HG02973 (cell line): ENCODE results near the gene TRIM62.

Source experiments
- ATAC-seq: cut with Tn5 transposase; IDR thresholded peaks from one replicate; pipeline ENCODE4 v1.9.1; 2021; ENCODE audit warnings: moderate library complexity; ENCODE audit not compliant: unreplicated experiment

TRIM62 gene

GRCh38 chr1:33181921-33182341 is at the start of gene TRIM62:
Gene TRIM62, minus strand, starts transcription at chr1:33182043. Its CDS starts 611 bp downstream, at chr1:33181432.
- peak; percentile 38 for ATAC-seq

- ATAC-seq, result no peak
Observed at GRCh38 chr1:33231166-33231565, 49.3 kb upstream of the TRIM62 start.

- no peak for ATAC-seq
Observed at GRCh38 chr1:33228935-33229487, 47.2 kb upstream of the TRIM62 start.

GRCh38 chr1:33225586-33225985 is 43.7 kb upstream of the TRIM62 start:
- no peak for ATAC-seq

- no peak for ATAC-seq
Observed at GRCh38 chr1:33224166-33224707, 42.4 kb upstream of the TRIM62 start.

- no peak for ATAC-seq
Observed at GRCh38 chr1:33222381-33222780, 40.5 kb upstream of the TRIM62 start.

GRCh38 chr1:33221385-33221758 is 39.5 kb upstream of the TRIM62 start:
- ATAC-seq, result no peak

- ATAC-seq, result no peak
Observed at GRCh38 chr1:33220676-33221384, 39.0 kb upstream of the TRIM62 start.

- ATAC-seq, result no peak
Observed at GRCh38 chr1:33219886-33220661, 38.2 kb upstream of the TRIM62 start.

GRCh38 chr1:33211972-33212371 is 30.1 kb upstream of the TRIM62 start:
- no peak for ATAC-seq

GRCh38 chr1:33206340-33206739 is 24.5 kb upstream of the TRIM62 start:
- no peak for ATAC-seq

- no peak for ATAC-seq
Observed at GRCh38 chr1:33195556-33195955, 13.7 kb upstream of the TRIM62 start.

- ATAC-seq, result no peak
Observed at GRCh38 chr1:33191731-33192275, 10.0 kb upstream of the TRIM62 start.

- ATAC-seq, result no peak
Observed at GRCh38 chr1:33190701-33191100, 8.9 kb upstream of the TRIM62 start.

GRCh38 chr1:33188572-33189275 is 6.9 kb upstream of the TRIM62 start:
- ATAC-seq, result no peak

- no peak for ATAC-seq
Observed at GRCh38 chr1:33186936-33187335, 5.1 kb upstream of the TRIM62 start.

GRCh38 chr1:33185541-33185940 is 3.7 kb upstream of the TRIM62 start:
- no peak for ATAC-seq

GRCh38 chr1:33183306-33183705 is 1.5 kb upstream of the TRIM62 start:
- ATAC-seq, result no peak

GRCh38 chr1:33182896-33183295 is 1.1 kb upstream of the TRIM62 start:
- no peak for ATAC-seq

GRCh38 chr1:33182401-33182841 is 578 bp upstream of the TRIM62 start:
- ATAC-seq, result no peak
